SW 1271 (cell line): Measurements from ENCODE around the gene CD59.
"Not testable (repeated sequence)": the region's sequence is repeated elsewhere in the genome, so short reads cannot be mapped to it uniquely, and the experiment has no call there.

Source experiments
- DNase-seq, 2 experiments: peaks; one replicate each; lab custom pipeline; 2025; lab: John Stamatoyannopoulos, UW

CD59 gene

DNA sequence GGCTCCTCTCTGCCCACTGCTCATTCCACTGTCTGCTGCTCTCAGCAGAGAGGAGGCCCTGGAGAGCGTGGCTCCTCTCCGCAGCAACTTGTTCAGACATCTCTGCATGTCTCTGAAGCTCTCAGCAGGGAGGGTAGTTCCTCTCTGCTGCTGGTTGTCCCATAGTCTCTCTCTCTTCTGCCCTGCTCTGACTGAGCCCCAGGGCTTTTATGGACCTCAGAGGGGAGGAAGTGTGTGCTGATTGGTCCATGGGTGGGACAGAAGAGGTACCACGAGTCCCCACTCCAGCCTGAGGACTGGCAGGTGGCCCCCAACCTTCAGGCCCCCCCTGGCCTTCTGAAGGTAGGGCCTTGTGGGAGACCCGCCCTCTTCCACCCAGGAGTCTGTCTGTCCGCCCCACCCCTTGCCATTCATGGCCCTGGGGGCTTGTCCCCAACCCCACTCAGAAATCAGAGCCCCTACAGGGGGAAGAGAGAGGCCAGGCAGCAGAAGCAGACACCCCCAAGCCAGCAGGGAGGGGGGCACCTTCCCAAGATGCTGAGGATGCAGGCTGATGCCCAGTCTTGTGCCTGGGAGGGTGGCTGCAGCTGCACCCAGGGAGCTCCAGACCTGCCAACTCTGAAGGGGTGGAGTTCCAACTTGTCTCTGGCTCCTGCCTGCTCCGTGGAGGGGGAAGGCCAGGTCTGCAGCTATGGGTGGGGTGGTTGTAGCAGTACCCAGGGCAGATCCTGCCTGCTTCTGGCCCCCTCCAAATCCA is 70.7 kb downstream of the CD59 start:
- DNase-seq, result no peak

DNA sequence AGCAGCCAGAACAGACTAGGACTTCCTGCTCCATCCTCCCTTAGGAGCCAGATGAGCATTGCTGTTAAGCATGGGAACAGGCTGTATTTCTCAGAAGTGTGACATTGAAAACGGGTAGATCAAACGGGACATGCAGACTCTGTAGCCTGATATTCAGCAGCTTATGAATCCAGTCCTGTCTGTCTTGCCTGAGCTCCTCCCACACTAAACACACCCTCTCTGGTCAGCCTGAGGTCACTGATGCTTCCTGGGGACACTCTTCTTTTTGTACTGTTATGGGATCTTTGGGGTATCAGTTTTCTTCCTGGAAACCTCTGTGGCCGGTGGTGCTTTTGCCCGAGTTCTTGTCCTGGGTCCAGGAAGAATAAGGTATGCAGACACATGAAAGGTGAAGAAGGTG is 71.4 kb downstream of the CD59 start:
- no peak for DNase-seq

DNA sequence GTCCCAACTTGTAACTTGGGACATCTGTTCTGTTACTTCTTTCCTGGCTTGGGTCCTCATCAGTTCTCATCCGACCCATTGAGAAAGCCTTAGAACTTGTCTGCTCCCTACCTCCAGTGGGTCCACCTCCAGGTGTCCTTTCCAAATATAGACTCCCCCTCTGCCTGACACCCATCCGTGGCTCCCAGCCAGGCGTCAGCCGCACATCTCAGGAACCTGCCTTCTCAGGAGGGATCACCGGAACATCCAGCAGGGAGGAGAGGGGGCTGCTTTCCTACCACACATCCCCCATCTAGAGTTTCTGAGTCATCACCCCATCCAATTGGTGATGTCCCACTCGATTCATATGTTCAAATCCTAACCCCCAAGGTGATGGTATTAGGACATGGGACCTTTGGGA is 72.1 kb downstream of the CD59 start:
- no peak for DNase-seq

DNA sequence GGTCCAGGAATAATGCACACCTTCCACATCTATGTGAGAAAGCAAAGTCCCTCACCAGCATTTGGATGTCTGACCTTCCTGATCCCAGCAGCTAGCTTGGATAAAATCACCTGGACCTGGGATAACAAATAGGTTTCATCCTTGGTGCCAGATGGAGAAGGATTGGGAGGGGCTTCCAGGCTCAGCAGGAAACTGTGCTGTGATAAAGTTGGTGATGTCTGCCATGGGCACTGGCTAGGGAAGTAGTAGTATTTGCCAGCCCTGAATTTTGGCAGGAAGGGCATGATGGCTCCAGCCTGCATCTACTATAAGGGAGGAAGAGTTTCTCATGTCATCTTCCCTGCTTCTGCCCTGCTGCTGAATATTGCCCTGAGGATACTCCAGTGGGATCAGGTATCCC is 73.1 kb downstream of the CD59 start:
- no peak for DNase-seq

DNA sequence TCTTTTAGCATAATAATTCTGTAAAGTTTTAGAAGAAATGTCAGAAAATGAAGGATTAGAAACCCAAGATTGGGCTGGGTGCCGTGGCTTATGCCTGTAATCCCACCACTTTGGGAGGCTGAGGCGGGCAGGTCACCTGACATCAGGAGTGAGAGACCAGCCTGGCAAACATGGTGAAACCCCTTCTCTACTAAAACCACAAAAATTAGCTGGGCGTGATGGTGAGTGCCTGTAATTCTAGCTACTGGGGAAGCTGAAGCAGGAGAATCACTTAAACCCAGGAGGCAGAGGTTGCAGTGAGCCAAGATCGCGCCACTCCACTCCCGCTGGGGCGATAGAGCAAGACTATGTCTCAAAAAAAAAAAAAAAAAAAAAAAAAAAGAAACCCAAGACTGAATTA is 74.7 kb downstream of the CD59 start:
- not testable (repeated sequence) for DNase-seq

DNA sequence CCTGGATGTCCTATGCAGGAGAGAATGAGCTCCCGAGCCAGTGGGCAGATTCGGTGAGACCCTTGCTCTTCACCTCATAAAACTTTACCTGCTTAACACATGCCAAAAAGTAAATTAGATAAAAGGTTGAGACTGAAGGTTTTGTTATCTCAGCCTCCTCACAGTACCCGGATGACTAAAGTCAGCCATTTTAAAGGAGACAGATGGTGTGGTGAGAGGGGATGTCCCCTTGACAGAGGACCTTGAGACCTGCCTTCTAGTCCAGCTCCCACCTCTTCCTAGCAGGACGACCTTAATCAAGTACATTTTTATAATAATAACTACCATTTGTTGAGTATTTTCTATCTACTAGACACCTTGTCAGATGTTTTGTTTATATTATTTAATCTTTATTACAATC is 75.3 kb downstream of the CD59 start:
- DNase-seq, result no peak

DNA sequence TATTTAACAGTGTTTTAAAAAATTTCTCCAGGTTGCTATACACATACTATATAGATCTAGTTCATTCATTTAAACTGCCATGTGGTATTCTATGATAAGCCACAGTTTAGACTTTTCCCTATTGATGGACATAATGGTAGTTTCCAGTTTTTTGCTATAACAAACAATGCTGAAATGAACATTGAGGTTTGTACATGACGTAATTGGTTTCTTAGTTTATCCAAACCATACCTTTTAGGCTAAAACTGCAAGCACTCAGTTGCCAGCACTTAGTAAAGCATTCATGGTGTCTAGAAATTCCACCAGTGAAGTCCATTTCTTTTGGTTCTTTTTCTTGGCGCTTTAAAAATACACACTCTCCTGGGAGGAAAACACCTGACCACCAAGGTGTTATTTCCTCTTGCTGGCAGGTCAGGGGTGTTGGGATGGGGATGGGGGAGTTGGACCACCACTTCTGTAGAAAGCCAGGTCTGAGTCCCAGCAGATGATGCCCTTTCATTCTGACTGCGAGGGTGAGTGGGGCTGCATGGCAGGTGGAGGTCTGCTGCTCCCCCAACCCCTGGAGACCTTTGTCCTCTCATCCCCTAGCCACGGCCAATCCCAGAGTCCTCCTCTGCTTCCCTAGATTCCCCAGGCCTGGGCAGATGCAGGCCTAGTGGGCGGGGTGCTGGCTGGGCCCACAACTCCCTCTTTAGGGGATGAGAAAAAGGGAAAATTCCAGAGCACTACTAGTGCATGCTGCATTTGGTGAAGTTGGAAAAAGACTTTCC is 76.7 kb downstream of the CD59 start:
- no peak for DNase-seq

DNA sequence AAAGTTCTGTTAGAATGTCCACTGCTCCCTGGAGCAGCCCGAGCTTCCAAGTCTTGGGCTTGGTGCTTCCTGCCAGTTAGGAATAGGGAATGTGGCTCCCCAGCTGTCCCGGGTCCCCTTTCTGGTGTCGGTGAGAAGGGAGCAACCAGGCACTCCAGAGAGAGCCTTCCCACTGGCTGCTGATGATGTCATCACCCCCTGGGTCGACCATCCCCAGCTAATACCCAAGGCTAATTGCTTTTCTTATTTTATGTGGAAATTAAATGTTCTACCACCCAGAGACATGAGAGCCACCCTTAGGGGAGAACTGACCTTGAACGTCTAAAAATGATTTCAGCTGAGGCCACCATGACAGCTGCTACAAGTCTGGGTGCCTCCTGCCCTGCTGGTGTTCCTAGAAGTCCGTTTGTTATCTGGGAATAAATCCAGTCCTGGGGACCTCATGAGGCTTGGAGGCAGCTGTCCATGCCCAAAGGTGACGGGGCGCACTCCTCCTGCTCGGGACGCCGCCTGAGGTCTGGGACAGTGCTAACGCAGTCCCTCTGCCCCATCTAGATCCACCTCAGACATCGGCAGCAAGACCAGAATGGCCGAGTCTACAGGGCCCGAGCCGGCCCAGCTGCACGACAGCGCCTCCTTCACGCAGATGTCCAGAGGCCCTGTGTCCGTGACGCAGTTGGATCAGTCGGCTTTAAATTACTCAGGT is 77.9 kb downstream of the CD59 start:
- DNase-seq, result no peak

DNA sequence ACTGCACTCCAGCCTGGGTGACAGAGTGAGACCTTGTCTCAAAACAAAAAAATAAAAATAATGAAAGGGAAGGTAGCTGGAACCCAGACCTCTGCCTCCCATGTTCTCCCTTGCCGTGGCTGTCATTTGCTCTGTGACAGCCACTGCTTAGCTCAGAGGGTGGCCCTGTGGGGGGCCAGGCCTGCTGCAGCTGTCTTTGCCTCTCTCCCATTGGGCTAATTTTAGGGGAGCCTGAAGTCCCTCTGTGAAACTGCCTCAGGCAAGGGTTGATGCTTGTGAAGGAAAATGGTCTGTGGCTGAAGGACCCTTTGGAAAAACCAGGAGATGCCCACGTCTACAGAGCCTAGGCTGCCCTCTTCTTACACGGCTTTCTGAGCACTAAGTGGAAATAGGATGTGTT is 78.5 kb downstream of the CD59 start:
- DNase-seq, result no peak

DNA sequence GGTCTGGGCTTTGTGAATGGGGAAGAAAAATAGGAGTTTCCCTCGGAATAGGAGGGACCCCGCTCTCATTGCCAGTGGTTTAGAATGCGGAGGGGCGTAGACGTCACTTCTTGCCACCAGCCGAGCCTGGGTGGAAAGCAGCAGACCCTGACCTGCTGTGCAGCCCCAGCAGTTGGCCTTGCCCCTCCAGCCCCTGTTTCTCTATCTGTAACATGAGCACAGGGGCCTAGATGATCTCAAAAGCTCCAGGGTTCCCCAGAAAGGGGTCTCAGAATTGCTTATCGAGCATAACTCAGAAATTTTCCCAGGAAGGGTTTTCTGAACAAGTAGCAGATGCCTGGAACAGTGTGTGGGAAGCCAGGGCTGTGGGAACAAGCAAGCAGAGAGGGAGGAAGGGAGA is 79.5 kb downstream of the CD59 start:
- DNase-seq, result no peak

DNA sequence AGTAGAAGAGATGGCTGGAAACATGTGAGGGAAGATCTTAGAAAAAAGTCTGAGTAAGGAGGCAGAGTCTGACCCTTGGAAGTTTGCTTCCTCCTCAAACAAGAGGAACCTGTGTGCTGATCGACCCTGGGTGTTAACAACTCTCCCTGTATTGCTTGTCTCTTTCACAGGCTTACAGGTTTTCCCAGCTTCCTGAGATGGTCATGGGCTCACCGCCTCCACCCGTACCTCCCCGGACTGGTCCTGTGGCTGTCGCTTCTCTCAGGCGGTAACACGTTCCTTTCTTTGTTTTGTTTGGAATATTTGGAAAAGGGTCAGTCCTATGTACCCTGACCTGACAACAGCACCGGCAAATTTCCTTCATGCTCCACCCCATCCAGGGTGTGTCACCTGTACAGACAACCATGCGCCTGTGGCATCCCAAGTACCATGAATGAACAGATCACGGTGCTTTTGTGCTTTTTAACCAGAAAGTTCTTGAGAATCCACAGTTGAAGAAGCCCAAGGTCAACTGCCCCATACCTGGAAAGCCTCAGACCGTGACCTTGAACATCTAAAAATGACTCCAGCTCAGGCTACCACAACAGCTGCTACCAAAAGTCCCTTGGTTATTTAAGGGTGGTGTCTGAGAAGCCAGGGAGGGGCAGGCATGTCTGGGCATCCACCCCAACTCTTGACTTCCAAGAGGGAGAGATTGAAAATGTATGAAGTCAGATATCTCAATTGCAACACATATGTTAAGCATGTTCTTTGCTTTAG is 80.2 kb downstream of the CD59 start:
- DNase-seq, result no peak

DNA sequence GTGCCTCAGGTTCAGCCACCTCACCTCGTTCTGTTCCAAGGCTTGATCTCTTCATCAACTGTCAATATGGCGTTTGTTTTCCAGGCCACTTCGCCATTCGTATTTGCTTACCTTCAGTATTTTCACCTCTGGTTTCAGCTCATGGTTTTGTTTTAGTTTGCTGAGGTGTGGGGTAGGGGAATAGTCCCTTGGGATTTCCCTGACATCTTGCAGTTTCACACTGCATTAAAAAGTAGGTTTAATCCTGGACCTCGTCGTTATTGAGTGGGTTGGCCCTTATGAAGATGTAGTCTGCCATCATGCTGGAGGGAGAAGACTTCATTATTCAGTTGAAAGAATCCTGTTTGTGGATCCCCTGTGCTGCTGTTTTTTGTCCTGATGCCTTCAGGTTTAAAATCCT is 81.6 kb downstream of the CD59 start:
- no peak for DNase-seq
